Prostate gland (tissue), 2 donors: ENCODE results near the gene PLEKHG2.

ENCODE experiments used
- POLR2AphosphoS5 ChIP-seq: sonication (generic); formaldehyde crosslinking; IDR thresholded peaks from one replicate; pipeline ENCODE4 v1.6.1; 2017; ENCODE audit warnings: antibody characterized with exemption
- TF ChIP-seq, protein P1 (sequence below), 4 experiments: fragments of 200-600 bp in 2 of 4; fragments of 450-650 bp in 2 of 4; sonication (generic) in 2 of 4; IDR thresholded peaks; 1 replicate in 3 of 4; 2 replicates in 1 of 4; pipeline ENCODE4 v1.5.1; 2016 to 2019; ENCODE audit warnings: antibody characterized with exemption in 4 of 4, mild to moderate bottlenecking in 2 of 4, moderate library complexity in 2 of 4

- TF ChIP-seq, protein P1, sequence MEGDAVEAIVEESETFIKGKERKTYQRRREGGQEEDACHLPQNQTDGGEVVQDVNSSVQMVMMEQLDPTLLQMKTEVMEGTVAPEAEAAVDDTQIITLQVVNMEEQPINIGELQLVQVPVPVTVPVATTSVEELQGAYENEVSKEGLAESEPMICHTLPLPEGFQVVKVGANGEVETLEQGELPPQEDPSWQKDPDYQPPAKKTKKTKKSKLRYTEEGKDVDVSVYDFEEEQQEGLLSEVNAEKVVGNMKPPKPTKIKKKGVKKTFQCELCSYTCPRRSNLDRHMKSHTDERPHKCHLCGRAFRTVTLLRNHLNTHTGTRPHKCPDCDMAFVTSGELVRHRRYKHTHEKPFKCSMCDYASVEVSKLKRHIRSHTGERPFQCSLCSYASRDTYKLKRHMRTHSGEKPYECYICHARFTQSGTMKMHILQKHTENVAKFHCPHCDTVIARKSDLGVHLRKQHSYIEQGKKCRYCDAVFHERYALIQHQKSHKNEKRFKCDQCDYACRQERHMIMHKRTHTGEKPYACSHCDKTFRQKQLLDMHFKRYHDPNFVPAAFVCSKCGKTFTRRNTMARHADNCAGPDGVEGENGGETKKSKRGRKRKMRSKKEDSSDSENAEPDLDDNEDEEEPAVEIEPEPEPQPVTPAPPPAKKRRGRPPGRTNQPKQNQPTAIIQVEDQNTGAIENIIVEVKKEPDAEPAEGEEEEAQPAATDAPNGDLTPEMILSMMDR (IDR thresholded peaks at IDR 0.05), result no peak
- TF ChIP-seq POLR2AphosphoS5, result no peak
Measured at GRCh38 chr19:39365531-39365930, 46.9 kb upstream of the PLEKHG2 start.
